GM10266 (cell line): ENCODE data around the gene SSTR4.
A peak's percentile ranks its signal among the peaks of the same experiment; 100 is the strongest.

Experiments used
- DNase-seq: peaks from one replicate; pipeline ENCODE4 v3.0.0; 2012; ENCODE audit errors: extremely low spot score
- TF ChIP-seq, protein P1 (sequence below): IDR thresholded peaks from 2 replicates; pipeline ENCODE4 v1.5.1; 2012; ENCODE audit warnings: mild to moderate bottlenecking, low read depth; ENCODE audit not compliant: control insufficient read depth, insufficient read depth; ENCODE audit errors: missing control alignments

Gene SSTR4

DNA sequence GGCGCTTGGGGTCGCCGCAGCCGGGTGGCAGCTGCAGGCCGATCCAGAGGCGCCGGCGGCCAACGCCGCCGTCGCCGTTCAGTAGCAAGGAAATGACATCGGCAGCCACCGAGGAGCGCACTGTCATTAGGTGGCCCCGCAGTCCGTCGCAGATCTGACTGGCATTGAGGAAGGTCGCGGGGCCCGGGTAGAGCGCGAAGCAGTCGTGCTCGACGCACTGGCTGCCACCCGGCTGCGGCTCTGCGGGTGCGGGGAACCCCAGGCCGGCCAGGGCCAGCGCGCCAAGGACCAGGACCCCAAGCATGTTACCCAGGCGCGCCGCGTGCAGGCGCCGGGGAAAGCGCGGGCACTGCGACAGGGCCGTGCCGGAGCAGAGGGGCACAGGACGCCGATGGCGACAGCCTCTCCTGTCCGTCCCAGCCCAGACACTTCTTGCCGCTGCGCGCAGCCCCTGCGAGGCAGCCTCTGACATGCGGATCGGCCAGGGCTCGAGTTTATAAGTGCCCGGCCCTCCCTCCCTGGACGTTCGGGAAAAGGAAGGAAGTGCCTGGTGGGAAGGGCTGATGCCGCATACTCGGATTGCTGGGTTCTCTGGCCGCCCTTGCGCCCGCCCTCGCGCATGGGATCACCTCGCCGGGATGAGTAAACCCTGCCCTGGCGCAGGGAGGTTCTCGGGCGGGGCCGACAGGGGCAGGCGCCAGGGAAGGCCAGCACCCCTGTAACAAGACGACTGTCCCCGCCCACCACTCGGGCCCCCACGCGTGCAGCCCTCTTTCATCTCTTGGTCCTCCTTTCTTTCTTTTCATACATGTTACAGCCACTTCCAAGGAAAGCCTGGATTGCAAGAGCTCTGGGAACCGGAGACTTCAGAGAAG, 14.3 kb downstream of the SSTR4 start, which contains the start of gene THBD:
Gene THBD, minus strand, starts transcription at position 472 of the 875 bp plus-strand sequence. Its CDS starts 168 bp downstream, at position 304.
- no peak for DNase-seq
- TF ChIP-seq, protein P1, sequence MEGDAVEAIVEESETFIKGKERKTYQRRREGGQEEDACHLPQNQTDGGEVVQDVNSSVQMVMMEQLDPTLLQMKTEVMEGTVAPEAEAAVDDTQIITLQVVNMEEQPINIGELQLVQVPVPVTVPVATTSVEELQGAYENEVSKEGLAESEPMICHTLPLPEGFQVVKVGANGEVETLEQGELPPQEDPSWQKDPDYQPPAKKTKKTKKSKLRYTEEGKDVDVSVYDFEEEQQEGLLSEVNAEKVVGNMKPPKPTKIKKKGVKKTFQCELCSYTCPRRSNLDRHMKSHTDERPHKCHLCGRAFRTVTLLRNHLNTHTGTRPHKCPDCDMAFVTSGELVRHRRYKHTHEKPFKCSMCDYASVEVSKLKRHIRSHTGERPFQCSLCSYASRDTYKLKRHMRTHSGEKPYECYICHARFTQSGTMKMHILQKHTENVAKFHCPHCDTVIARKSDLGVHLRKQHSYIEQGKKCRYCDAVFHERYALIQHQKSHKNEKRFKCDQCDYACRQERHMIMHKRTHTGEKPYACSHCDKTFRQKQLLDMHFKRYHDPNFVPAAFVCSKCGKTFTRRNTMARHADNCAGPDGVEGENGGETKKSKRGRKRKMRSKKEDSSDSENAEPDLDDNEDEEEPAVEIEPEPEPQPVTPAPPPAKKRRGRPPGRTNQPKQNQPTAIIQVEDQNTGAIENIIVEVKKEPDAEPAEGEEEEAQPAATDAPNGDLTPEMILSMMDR: no peak

DNA sequence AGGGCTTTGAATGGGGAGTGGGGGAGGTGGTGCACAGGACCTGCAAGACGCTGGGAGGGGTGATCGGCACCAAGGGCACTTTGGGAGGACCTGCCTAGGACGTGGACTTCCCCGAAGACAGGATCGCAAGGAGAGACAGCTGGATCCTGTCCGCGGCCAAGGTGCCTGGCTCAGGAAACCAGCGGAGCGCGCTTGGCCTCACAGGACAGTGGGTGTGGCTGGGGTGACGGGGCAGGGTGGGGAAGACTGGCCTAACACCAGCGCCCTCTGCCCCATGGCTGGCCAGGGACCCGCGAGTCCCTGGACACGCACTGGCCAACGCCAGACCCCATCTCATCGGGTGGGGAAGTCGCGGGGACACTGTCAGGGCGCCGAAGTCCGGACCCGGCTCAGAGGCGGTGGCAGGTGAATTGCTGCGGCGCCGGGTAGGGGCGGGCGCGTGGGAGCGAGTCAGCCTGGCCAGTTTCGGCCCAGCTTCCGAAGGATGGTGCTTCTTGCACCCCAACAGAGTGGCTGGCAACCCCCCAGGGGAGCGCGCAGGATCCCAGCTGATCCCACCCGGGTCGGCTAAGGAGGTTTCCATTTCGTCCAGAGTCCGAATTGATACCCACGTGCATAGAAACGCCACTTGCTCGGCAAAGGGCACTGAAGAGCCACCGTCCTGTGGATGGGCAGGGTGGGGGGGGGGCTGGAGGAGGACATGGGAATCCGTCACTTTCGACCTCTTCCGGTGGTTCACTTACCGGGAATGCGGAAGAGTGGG, 15.1 kb downstream of the SSTR4 start:
- no peak for DNase-seq
- TF ChIP-seq, protein P1: no peak

DNA sequence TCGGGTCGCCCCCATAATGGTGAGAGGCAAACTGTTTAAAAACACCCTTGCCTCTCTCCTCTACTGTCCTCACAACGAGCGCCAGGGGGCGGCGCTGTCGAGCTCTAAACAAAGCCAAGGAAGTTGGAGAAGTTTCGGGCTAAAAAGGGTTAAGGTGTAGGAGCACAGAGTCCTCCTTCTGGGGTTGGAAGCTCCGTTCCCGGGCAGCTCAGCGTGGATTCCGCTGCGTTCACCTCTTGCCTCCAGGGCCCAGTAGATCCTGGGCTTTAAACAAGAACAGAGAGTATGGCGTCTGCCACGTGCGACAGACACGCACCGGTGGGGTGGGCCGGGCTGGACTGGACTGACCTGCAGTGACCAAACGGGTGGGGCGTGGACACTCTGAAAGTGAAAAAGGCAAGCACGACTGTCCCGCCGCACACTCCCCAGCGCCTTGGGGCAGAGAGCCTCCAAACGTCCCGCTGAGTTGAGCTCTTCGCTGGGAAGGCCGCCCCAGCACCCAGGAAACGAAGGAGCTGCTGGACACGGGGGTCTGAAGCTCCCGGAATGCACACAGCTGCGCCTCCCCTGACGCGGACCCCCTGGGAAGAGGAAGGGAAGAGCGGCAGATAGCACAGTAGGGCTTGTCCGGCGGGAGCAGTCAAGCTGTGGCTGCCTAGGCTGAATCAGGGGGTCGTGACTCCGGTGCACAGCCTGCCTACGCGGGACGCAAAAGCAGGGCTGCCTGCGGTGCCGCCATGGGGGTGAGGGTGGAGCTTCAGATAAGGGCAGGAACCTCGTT, 15.9 kb downstream of the SSTR4 start:
- DNase-seq: no peak
- TF ChIP-seq, protein P1: peak; percentile 46

DNA sequence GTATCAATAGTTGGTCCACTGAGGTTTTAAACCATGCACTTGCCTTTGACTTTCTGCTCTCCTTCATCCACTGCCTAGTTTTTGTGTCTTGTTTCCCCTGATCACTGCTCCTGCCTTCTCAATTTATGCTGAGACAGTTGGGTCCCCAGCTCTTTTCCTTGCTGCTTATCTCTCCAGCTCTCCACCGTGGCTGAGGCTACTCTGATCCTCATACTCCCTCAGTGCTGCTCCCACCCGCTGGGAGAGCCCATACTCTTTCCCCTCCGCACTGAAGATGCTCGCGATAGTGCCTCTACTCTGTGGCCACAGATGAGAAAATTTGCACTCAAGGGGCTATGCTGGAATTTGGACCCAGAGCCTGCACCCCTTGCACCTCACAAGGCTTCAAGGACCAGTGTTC, 17.8 kb downstream of the SSTR4 start:
- TF ChIP-seq, protein P1: no peak

DNA sequence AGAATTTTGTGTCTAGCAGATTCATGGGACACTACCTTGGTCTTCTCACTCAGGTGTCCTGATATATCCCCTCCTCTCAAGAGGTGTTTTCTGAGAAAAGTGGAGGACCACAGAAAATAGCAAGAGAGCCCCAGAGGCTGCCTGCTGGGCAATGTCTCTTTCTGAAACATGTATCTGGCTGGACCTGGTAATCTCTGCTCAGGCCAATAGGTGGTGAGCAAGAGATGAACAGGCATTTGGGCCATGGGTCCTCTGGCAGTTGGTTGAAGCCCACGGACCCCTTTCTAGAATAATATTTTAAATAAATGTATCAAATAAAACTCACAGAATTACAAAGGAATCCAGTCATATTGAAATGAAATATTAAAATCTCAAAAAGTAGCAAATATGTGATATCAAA, 23.1 kb downstream of the SSTR4 start:
- no peak for DNase-seq
- TF ChIP-seq, protein P1: no peak

More for the DNA sequence above, 17.8 kb downstream of the SSTR4 start:
- no peak for DNase-seq

DNA sequence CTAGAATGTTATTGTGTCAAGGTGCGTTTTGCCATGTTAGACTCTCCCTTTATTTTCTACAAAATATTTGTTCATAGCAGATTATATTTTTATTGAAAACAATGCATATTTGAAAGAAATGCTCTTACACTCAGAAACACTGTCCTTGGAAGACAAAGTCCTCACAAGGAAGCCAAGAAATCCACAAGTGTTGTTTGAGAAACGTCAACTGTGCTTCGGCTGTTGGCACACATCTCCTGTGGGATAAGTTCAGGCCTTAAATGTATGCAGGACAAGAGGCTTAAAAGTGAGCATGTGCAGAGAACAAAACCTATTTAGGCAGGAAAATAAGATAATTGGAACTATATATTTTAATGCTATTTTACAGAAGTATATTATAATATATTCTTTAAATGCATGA, 23.9 kb downstream of the SSTR4 start:
- TF ChIP-seq, protein P1: no peak

More for the DNA sequence above, 23.9 kb downstream of the SSTR4 start:
- no peak for DNase-seq
